Aortic smooth muscle cell (primary cell): ENCODE measurements around the gene LHFPL4. TPM values are rescaled to one million over a fixed set of nuclear protein-coding genes. Genes with fewer than 3 reads are reported as not detected.

Experiments
- total RNA-seq: library from RNA; depleted of rRNA; stranded (reverse); fragments of >200 nt; gene quantifications from 2 replicates; pipeline ENCODE4 v1.2.3, GENCODE V29; 2014

Gene LHFPL4
- total RNA-seq, result not detected in 2 replicates

DNA sequence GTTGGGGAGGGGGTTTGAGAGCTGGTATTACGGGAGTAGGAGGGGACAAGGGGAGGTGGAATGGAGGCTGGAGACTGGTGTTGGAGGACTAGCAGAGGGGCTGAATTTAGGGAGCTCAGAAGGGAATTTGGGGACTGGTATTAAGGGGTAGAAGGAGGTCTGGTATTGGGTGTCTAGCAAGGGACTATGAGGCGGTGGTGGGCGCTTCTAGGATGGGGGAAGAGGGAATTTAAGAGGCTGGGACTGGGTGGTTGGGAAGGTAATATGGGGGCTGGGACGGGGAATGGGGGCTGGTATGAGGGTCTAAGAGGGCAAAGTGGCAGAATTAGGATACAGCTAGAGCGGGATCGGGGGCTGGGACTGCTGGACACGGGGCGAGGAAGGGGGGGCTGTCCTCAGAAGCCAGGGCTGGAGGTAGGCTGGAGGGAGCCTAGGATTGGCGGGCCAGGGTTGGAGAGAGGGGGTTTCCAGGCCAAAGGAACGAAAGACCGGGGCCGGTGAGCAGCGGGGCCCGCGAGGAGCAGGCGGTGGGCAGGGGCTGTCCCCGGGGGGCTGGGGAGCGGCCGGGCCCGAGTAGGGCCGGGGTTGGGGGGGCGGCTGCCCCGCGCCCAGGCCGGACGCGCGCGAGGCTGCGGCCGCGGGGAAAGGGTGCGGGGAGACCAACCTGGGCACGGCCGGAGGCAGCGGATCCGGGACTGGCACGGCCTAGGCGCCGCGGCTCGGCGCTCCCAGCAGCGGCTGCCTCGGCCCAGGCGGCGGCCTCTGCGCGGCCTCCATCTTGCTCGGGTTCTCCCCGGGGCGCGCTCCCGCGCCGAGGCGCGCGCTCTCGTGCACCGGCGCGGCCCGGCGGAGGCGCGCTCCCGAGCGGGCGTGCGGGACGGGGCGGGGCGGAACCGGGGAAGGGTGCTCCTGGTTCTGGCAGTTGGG, at the start of gene LHFPL4:
TSS of gene LHFPL4 (minus strand) at position 802 of the 927 bp plus-strand sequence. CDS start 1,143 bp downstream, outside the sequence.

Other genes starting within 250 kb of the LHFPL4 start
- 56.4 and 66.6 TPM in 2 replicates for gene THUMPD3, start 190.8 kb downstream of the LHFPL4 start, total RNA-seq
- 26.7 and 39.9 TPM in 2 replicates for gene SETD5, start 156.2 kb downstream of the LHFPL4 start, total RNA-seq
- gene MTMR14, start 95.7 kb upstream of the LHFPL4 start, total RNA-seq, result 31.6 and 32.4 TPM in 2 replicates
- gene CPNE9, start 150.0 kb upstream of the LHFPL4 start, total RNA-seq, result not detected in 2 replicates
- gene BRPF1, start 177.9 kb upstream of the LHFPL4 start, total RNA-seq, result 14.0 and 16.4 TPM in 2 replicates
- 23.5 and 24.2 TPM in 2 replicates for gene OGG1, start 196.1 kb upstream of the LHFPL4 start, total RNA-seq
- gene CAMK1, start 216.1 kb upstream of the LHFPL4 start, total RNA-seq, result 60.6 and 64.3 TPM in 2 replicates
- 65.0 and 73.8 TPM in 2 replicates for gene TADA3, start 238.7 kb upstream of the LHFPL4 start, total RNA-seq
- 228 and 238 TPM in 2 replicates for gene ARPC4, start 239.3 kb upstream of the LHFPL4 start, total RNA-seq